ENCODE measurements around the gene FBXL2.

The FBXL2 gene

GRCh38 chr3:33260104-33260503 is 17.1 kb upstream of the FBXL2 start:
- H3K4me3 ChIP-seq (ENCODE audit: low read depth, low read length), result no peak overlapping the region
- ChIA-PET POLR2A (no interaction called here), CTCF (no interaction called here)
- no peak for TF ChIP-seq CTCF (IDR thresholded peaks at IDR 0.05; ENCODE audit: insufficient read depth, low read length, missing control alignments)
- no peak for DNase-seq (ENCODE audit: low read depth, low spot score)

- CTCF ChIA-PET, result interaction anchor here (1.1 kb wide), 1 partner anchor 125 kb away, joined by 3 read pairs; no protein-coding TSS in a partner anchor
- TF ChIP-seq CTCF (IDR thresholded peaks at IDR 0.05; ENCODE audit: insufficient read depth, low read length, missing control alignments), result no peak
These were observed 7.9 kb upstream of the FBXL2 start for GRCh38 chr3:33269385-33269784.

GRCh38 chr3:33271324-33271723 is 5.9 kb upstream of the FBXL2 start:
- no peak overlapping the region for H3K4me3 ChIP-seq (ENCODE audit: low read depth, low read length)
- ChIA-PET POLR2A (no interaction called here), CTCF (no interaction called here)
- no peak for DNase-seq (ENCODE audit: low read depth, low spot score)
- no peak for TF ChIP-seq CTCF (IDR thresholded peaks at IDR 0.05; ENCODE audit: insufficient read depth, low read length, missing control alignments)

More at GRCh38 chr3:33269385-33269784, 7.9 kb upstream of the FBXL2 start:
- H3K4me3 ChIP-seq (ENCODE audit: low read depth, low read length), result no peak overlapping the region
- POLR2A ChIA-PET, result no interaction called here
- DNase-seq (ENCODE audit: low read depth, low spot score), result no peak

GRCh38 chr3:33273628-33274027 is 3.6 kb upstream of the FBXL2 start:
- ChIA-PET POLR2A (no interaction called here), CTCF (no interaction called here)
- TF ChIP-seq CTCF (IDR thresholded peaks at IDR 0.05; ENCODE audit: insufficient read depth, low read length, missing control alignments), result no peak
- no peak for DNase-seq (ENCODE audit: low read depth, low spot score)
- no peak overlapping the region for H3K4me3 ChIP-seq (ENCODE audit: low read depth, low read length)

- TF ChIP-seq CTCF (IDR thresholded peaks at IDR 0.05; ENCODE audit: insufficient read depth, low read length, missing control alignments), result no peak
- no peak for DNase-seq (ENCODE audit: low read depth, low spot score)
- H3K4me3 ChIP-seq (ENCODE audit: low read depth, low read length), result peak overlapping the region; percentile 71
- ChIA-PET CTCF (interaction anchor here (0.9 to 1.5 kb wide), 3 partner anchors 94 to 147 kb away, joined by 4 to 9 read pairs (median 4); no protein-coding TSS in a partner anchor), POLR2A (interaction anchor here (0.8 kb wide), 1 partner anchor 21 kb away, joined by 3 read pairs; no protein-coding TSS in a partner anchor)
These were observed 921 bp downstream of the FBXL2 start for GRCh38 chr3:33278163-33278562.

- ChIA-PET POLR2A (no interaction called here), CTCF (no interaction called here)
- H3K4me3 ChIP-seq (ENCODE audit: low read depth, low read length), result no peak overlapping the region
- no peak for DNase-seq (ENCODE audit: low read depth, low spot score)
- TF ChIP-seq CTCF (IDR thresholded peaks at IDR 0.05; ENCODE audit: insufficient read depth, low read length, missing control alignments), result no peak
These were observed 10.5 kb downstream of the FBXL2 start for GRCh38 chr3:33287672-33288282.
